Endothelial cell of umbilical vein (primary cell): ENCODE data around the gene DTD1.

Experiments
- EZH2 ChIP-seq: IDR thresholded peaks from 2 replicates; pipeline ENCODE4 v1.6.1; 2012; ENCODE audit warnings: borderline replicate concordance, low read depth, mild to moderate bottlenecking, moderate library complexity, low read length, inconsistent platforms; ENCODE audit not compliant: severe bottlenecking
- POLR2A ChIP-seq: IDR thresholded peaks from 2 replicates; pipeline ENCODE4 v1.6.1; 2012; ENCODE audit warnings: low read depth, mild to moderate bottlenecking, control low read depth, low read length
- POLR2AphosphoS5 ChIP-seq: IDR thresholded peaks from 2 replicates; pipeline ENCODE4 v1.6.1; 2012; ENCODE audit warnings: low read depth, mild to moderate bottlenecking, control low read depth, low read length, moderate library complexity; ENCODE audit not compliant: insufficient read depth
- TF ChIP-seq, protein P1 (sequence below), 2 donors: IDR thresholded peaks; 1 replicate in 1 of 2; 2 replicates in 1 of 2; pipeline ENCODE4 v1.5.1; 2011; ENCODE audit warnings: low read length in 2 of 2, mild to moderate bottlenecking in 2 of 2, moderate library complexity in 2 of 2, control low read depth in 1 of 2, inconsistent platforms in 1 of 2, low read depth in 1 of 2; ENCODE audit not compliant: insufficient read depth in 1 of 2; ENCODE audit errors: extremely low read depth in 1 of 2

DNA sequence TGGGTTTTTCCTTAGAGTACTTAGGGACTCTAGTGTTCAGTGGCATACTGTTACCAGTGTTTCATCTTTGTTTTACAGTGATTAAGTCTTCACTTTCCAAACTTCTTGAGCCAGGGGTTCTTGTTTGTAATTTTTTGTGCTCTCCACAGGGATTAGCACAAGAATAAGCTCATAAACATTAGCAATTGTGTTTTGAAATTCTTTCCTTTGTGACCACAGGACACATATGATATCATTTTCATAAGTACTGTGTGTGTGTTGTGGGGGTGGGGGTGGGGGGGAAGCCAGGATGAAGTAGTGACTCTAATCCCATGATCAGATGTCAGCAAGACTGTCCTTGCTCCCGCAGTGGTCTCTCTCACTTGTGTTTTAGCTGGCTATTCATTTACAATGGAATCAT, 124.3 kb downstream of the DTD1 start:
- no peak for TF ChIP-seq POLR2AphosphoS5
- TF ChIP-seq EZH2: no peak
- TF ChIP-seq, protein P1, sequence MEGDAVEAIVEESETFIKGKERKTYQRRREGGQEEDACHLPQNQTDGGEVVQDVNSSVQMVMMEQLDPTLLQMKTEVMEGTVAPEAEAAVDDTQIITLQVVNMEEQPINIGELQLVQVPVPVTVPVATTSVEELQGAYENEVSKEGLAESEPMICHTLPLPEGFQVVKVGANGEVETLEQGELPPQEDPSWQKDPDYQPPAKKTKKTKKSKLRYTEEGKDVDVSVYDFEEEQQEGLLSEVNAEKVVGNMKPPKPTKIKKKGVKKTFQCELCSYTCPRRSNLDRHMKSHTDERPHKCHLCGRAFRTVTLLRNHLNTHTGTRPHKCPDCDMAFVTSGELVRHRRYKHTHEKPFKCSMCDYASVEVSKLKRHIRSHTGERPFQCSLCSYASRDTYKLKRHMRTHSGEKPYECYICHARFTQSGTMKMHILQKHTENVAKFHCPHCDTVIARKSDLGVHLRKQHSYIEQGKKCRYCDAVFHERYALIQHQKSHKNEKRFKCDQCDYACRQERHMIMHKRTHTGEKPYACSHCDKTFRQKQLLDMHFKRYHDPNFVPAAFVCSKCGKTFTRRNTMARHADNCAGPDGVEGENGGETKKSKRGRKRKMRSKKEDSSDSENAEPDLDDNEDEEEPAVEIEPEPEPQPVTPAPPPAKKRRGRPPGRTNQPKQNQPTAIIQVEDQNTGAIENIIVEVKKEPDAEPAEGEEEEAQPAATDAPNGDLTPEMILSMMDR (IDR thresholded peaks at IDR 0.05; ENCODE audit: extremely low read depth in 1 of 2, insufficient read depth in 1 of 2, low read depth in 1 of 2, low read length in 2 of 2): no peak
- TF ChIP-seq POLR2A: no peak
